Smooth muscle cell (in vitro differentiated cells): Measurements from ENCODE around the gene DCLK1. TPM values are rescaled to one million over a fixed set of nuclear protein-coding genes. Genes with fewer than 3 reads are reported as not detected.

Experiments used
- DNase-seq: peaks from one replicate; lab custom pipeline; 2025; ENCODE audit not compliant: unreplicated experiment; lab: John Stamatoyannopoulos, UW
- H2AFZ ChIP-seq: fragments of 200-600 bp; sonication (generic); 2 replicates; pipeline ENCODE4 v1.6.0; 2016; ENCODE audit warnings: antibody characterized with exemption, low read depth, mild to moderate bottlenecking
- H3F3A ChIP-seq: fragments of 200-600 bp; sonication (generic); 2 replicates; pipeline ENCODE4 v1.6.0; 2017; ENCODE audit warnings: antibody characterized with exemption, low read depth
- H3K27ac ChIP-seq: fragments of 200-600 bp; sonication (generic); 2 replicates; pipeline ENCODE4 v1.5.1; 2016; ENCODE audit warnings: low read depth, mild to moderate bottlenecking
- H3K27me3 ChIP-seq: fragments of 200-600 bp; sonication (generic); 2 replicates; pipeline ENCODE4 v1.6.1; 2016; ENCODE audit warnings: low read depth, mild to moderate bottlenecking
- H3K36me3 ChIP-seq: fragments of 200-600 bp; sonication (generic); 2 replicates; pipeline ENCODE4 v1.5.1; 2016; ENCODE audit warnings: low read depth
- H3K4me1 ChIP-seq: fragments of 200-600 bp; sonication (generic); 2 replicates; pipeline ENCODE4 v1.5.1; 2016; ENCODE audit warnings: low read depth
- H3K4me2 ChIP-seq: fragments of 200-600 bp; sonication (generic); 2 replicates; pipeline ENCODE4 v1.6.0; 2016; ENCODE audit warnings: mild to moderate bottlenecking
- H3K4me3 ChIP-seq: fragments of 200-600 bp; sonication (generic); 2 replicates; pipeline ENCODE4 v1.5.1; 2016; ENCODE audit warnings: mild to moderate bottlenecking
- H3K79me2 ChIP-seq: fragments of 200-600 bp; sonication (generic); 2 replicates; pipeline ENCODE4 v1.6.0; 2016; ENCODE audit warnings: low read depth, mild to moderate bottlenecking
- H3K9ac ChIP-seq: fragments of 200-600 bp; sonication (generic); 2 replicates; pipeline ENCODE4 v1.6.0; 2016; ENCODE audit warnings: low read depth
- H3K9me3 ChIP-seq: fragments of 200-600 bp; sonication (generic); replicated peaks from 2 replicates; pipeline ENCODE4 v1.5.1; 2016; ENCODE audit warnings: low read depth
- H4K20me1 ChIP-seq: fragments of 200-600 bp; sonication (generic); 2 replicates; pipeline ENCODE4 v1.6.0; 2016; ENCODE audit warnings: low read depth
- CTCF ChIP-seq: fragments of 200-600 bp; sonication (generic); IDR thresholded peaks from 2 replicates; pipeline ENCODE4 v1.5.1; 2017; ENCODE audit warnings: borderline replicate concordance, mild to moderate bottlenecking, antibody characterized with exemption; ENCODE audit not compliant: insufficient read depth, poor library complexity, severe bottlenecking
- WGBS: methylation state at CpG from one replicate; pipeline ENCODE4 v1.1.7; 2016; ENCODE audit warnings: low lambda C conversion rate; 5-methylcytosine and 5-hydroxymethylcytosine counted together
- polyA plus RNA-seq: library from polyadenylated mRNA; unstranded; fragments of >200 nt; fragmentation: Nextera tagmentation; extraction: Ambion mirVana; gene quantifications from 2 replicates; pipeline ENCODE4 v1.2.1, GENCODE V29; 2016
- total RNA-seq: library from RNA; depleted of rRNA; stranded (reverse); fragments of >200 nt; gene quantifications from 2 replicates; pipeline ENCODE4 v1.2.3, GENCODE V29; 2014

Gene DCLK1
- total and polyA plus RNA-seq, 2 experiments from 2014 or later = 0.72 TPM; not detected in 1

GRCh38 chr13:36124236-36124822 lies 6.9 kb downstream of the DCLK1 start:
- WGBS = 72% methylated on average over 6 of the region's 6 CpGs
- H3K9ac ChIP-seq = no peak overlapping the region
- DNase-seq = no peak
- no peaks in the 10 kb centered on the region for H3K9me3 ChIP-seq
- no peaks in the 10 kb centered on the region for H3K4me1 ChIP-seq
- no peak for TF ChIP-seq CTCF
- H3K79me2 ChIP-seq = no peaks in the 10 kb centered on the region
- H3K27me3 ChIP-seq = peaks cover 30% of the 10 kb centered on the region
- no peak overlapping the region for H3K4me2 ChIP-seq
- no peak overlapping the region for H3K4me3 ChIP-seq
- no peak overlapping the region for H2AFZ ChIP-seq
- H4K20me1 ChIP-seq = no peaks in the 10 kb centered on the region
- no peaks in the 10 kb centered on the region for H3K36me3 ChIP-seq
- H3K27ac ChIP-seq = no peak overlapping the region
- H3F3A ChIP-seq = no peaks in the 10 kb centered on the region

GRCh38 chr13:36115306-36115705 lies 15.9 kb downstream of the DCLK1 start:
- 90% methylated on average over 1 of the region's 1 CpG for WGBS
- H3K9me3 ChIP-seq = no peaks in the 10 kb centered on the region
- no peaks in the 10 kb centered on the region for H3K27me3 ChIP-seq
- H3K9ac ChIP-seq = no peak overlapping the region
- no peaks in the 10 kb centered on the region for H3K79me2 ChIP-seq
- no peak overlapping the region for H3K27ac ChIP-seq
- no peaks in the 10 kb centered on the region for H3K36me3 ChIP-seq
- H3K4me3 ChIP-seq = no peak overlapping the region
- no peaks in the 10 kb centered on the region for H3K4me1 ChIP-seq
- DNase-seq = no peak
- no peak overlapping the region for H3K4me2 ChIP-seq
- no peaks in the 10 kb centered on the region for H4K20me1 ChIP-seq
- no peak for TF ChIP-seq CTCF
- H3F3A ChIP-seq = no peaks in the 10 kb centered on the region
- no peak overlapping the region for H2AFZ ChIP-seq

GRCh38 chr13:36114233-36114632 lies 16.9 kb downstream of the DCLK1 start:
- H3F3A ChIP-seq = no peaks in the 10 kb centered on the region
- no peak overlapping the region for H3K9ac ChIP-seq
- TF ChIP-seq CTCF = no peak
- no peaks in the 10 kb centered on the region for H3K79me2 ChIP-seq
- DNase-seq = no peak
- H3K4me3 ChIP-seq = no peak overlapping the region
- 78% methylated on average over 1 of the region's 1 CpG for whole genome bisulfite sequencing
- no peak overlapping the region for H3K27ac ChIP-seq
- H3K9me3 ChIP-seq = no peaks in the 10 kb centered on the region
- H3K36me3 ChIP-seq = no peaks in the 10 kb centered on the region
- no peaks in the 10 kb centered on the region for H3K4me1 ChIP-seq
- H4K20me1 ChIP-seq = no peaks in the 10 kb centered on the region
- H3K4me2 ChIP-seq = no peak overlapping the region
- H3K27me3 ChIP-seq = no peaks in the 10 kb centered on the region
- no peak overlapping the region for H2AFZ ChIP-seq

- no peaks in the 10 kb centered on the region for H3K79me2 ChIP-seq
- H3K27ac ChIP-seq = no peak overlapping the region
- no peaks in the 10 kb centered on the region for H3K4me1 ChIP-seq
- H3K9ac ChIP-seq = no peak overlapping the region
- H3K4me3 ChIP-seq = no peak overlapping the region
- no peak for DNase-seq
- 85% methylated on average over 2 of the region's 2 CpGs for WGBS
- no peak overlapping the region for H2AFZ ChIP-seq
- H4K20me1 ChIP-seq = no peaks in the 10 kb centered on the region
- H3F3A ChIP-seq = no peaks in the 10 kb centered on the region
- no peaks in the 10 kb centered on the region for H3K9me3 ChIP-seq
- no peak for TF ChIP-seq CTCF
- H3K27me3 ChIP-seq = no peaks in the 10 kb centered on the region
- H3K36me3 ChIP-seq = no peaks in the 10 kb centered on the region
- no peak overlapping the region for H3K4me2 ChIP-seq
These were observed 22.2 kb downstream of the DCLK1 start for GRCh38 chr13:36108954-36109353.
